Neural progenitor cell (in vitro differentiated cells): ENCODE data around the gene PLXNC1. TPM values are rescaled to one million over a fixed set of nuclear protein-coding genes. Genes with fewer than 3 reads are reported as not detected.

ENCODE experiments used
- DNase-seq: peaks from one replicate; pipeline ENCODE4 v3.0.0-alpha.2; 2016; ENCODE audit warnings: low spot score
- H2AFZ ChIP-seq: fragments of 200-600 bp; sonication (generic); replicated peaks from 2 replicates; pipeline ENCODE4 v1.6.1; 2016; ENCODE audit warnings: antibody characterized with exemption
- H3F3A ChIP-seq: fragments of 200-600 bp; sonication (generic); 2 replicates; pipeline ENCODE4 v1.6.1; 2016; ENCODE audit warnings: antibody characterized with exemption, low read depth
- H3K27ac ChIP-seq: fragments of 200-600 bp; sonication (generic); 2 replicates; pipeline ENCODE4 v1.5.1; 2016; ENCODE audit warnings: mild to moderate bottlenecking
- H3K27me3 ChIP-seq: fragments of 200-600 bp; sonication (generic); 2 replicates; pipeline ENCODE4 v1.6.1; 2016; ENCODE audit warnings: mild to moderate bottlenecking, moderate library complexity
- H3K36me3 ChIP-seq: fragments of 200-600 bp; sonication (generic); 2 replicates; pipeline ENCODE4 v1.5.1; 2016
- H3K4me1 ChIP-seq: fragments of 200-600 bp; sonication (generic); 2 replicates; pipeline ENCODE4 v1.6.1; 2016; ENCODE audit warnings: mixed run types
- H3K4me2 ChIP-seq: fragments of 200-600 bp; sonication (generic); 2 replicates; pipeline ENCODE4 v1.6.1; 2016
- H3K4me3 ChIP-seq: fragments of 200-600 bp; sonication (generic); 2 replicates; pipeline ENCODE4 v1.5.1; 2016
- H3K79me2 ChIP-seq: fragments of 200-600 bp; sonication (generic); 2 replicates; pipeline ENCODE4 v1.6.1; 2016; ENCODE audit warnings: low read depth
- H3K9ac ChIP-seq: fragments of 200-600 bp; sonication (generic); 2 replicates; pipeline ENCODE4 v1.6.1; 2016
- H3K9me3 ChIP-seq: fragments of 200-600 bp; sonication (generic); 2 replicates; pipeline ENCODE4 v1.5.1; 2016; ENCODE audit warnings: low read depth
- H4K20me1 ChIP-seq: fragments of 200-600 bp; sonication (generic); 2 replicates; pipeline ENCODE4 v1.6.1; 2016; ENCODE audit warnings: low read depth
- H3K27ac Mint-ChIP-seq: 3 replicates; pipeline ENCODE4 v1.8.0; 2021; ENCODE audit warnings: mixed read lengths
- H3K27me3 Mint-ChIP-seq: 2 replicates; pipeline ENCODE4 v1.8.0; 2022; ENCODE audit warnings: low read depth, mild to moderate bottlenecking, inconsistent platforms, moderate library complexity, mixed read lengths; ENCODE audit not compliant: insufficient read depth
- H3K36me3 Mint-ChIP-seq: 3 replicates; pipeline ENCODE4 v1.8.0; 2021; ENCODE audit warnings: mixed read lengths
- H3K4me1 Mint-ChIP-seq: 3 replicates; pipeline ENCODE4 v1.8.0; 2021; ENCODE audit warnings: mixed read lengths
- H3K4me3 Mint-ChIP-seq: 3 replicates; pipeline ENCODE4 v1.8.0; 2021; ENCODE audit warnings: mild to moderate bottlenecking, moderate library complexity, mixed read lengths
- H3K9me3 Mint-ChIP-seq: 3 replicates; pipeline ENCODE4 v1.8.0; 2020; ENCODE audit warnings: mixed read lengths
- EZH2 ChIP-seq: fragments of 200-600 bp; sonication (generic); IDR thresholded peaks from 2 replicates; pipeline ENCODE4 v1.6.1; 2017; ENCODE audit warnings: antibody characterized with exemption, mild to moderate bottlenecking, moderate library complexity
- EZH2phosphoT487 ChIP-seq: fragments of 200-600 bp; sonication (generic); IDR thresholded peaks from 2 replicates; pipeline ENCODE4 v1.6.1; 2017; ENCODE audit warnings: antibody characterized with exemption
- total RNA-seq: library from RNA; depleted of rRNA; stranded (reverse); fragments of >200 nt; gene quantifications from 2 replicates; pipeline ENCODE4 v1.2.3, GENCODE V29; 2015; ENCODE audit warnings: low replicate concordance
- TF ChIP-seq, protein P1 (sequence below): fragments of 200-600 bp; sonication (generic); IDR thresholded peaks from 2 replicates; pipeline ENCODE4 v1.5.1; 2017; ENCODE audit warnings: antibody characterized with exemption, mild to moderate bottlenecking

The PLXNC1 gene
- total RNA-seq, 1 donor from 2014 or later = 16.7 TPM

- no peak overlapping the region for H3K27ac Mint-ChIP-seq
- no peak for DNase-seq
Observed at GRCh38 chr12:94110258-94110657, 38.1 kb upstream of the PLXNC1 start.

GRCh38 chr12:94111302-94111701 lies 37.1 kb upstream of the PLXNC1 start:
- H3K4me3 ChIP-seq = no peak overlapping the region
- H3K27ac Mint-ChIP-seq = no peak overlapping the region
- TF ChIP-seq EZH2 (no peak), EZH2phosphoT487 (no peak)
- TF ChIP-seq, protein P1, sequence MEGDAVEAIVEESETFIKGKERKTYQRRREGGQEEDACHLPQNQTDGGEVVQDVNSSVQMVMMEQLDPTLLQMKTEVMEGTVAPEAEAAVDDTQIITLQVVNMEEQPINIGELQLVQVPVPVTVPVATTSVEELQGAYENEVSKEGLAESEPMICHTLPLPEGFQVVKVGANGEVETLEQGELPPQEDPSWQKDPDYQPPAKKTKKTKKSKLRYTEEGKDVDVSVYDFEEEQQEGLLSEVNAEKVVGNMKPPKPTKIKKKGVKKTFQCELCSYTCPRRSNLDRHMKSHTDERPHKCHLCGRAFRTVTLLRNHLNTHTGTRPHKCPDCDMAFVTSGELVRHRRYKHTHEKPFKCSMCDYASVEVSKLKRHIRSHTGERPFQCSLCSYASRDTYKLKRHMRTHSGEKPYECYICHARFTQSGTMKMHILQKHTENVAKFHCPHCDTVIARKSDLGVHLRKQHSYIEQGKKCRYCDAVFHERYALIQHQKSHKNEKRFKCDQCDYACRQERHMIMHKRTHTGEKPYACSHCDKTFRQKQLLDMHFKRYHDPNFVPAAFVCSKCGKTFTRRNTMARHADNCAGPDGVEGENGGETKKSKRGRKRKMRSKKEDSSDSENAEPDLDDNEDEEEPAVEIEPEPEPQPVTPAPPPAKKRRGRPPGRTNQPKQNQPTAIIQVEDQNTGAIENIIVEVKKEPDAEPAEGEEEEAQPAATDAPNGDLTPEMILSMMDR = no peak

More at GRCh38 chr12:94110258-94110657, 38.1 kb upstream of the PLXNC1 start:
- Histone ChIP-seq H3F3A (no peaks in the 10 kb centered on the region), H3K4me2 (no peak overlapping the region), H3K4me1 (peaks cover 16% of the 10 kb centered on the region), H3K79me2 (no peaks in the 10 kb centered on the region), H3K27me3 (no peaks in the 10 kb centered on the region), H3K9ac (no peak overlapping the region), H3K4me3 (no peak overlapping the region), H3K9me3 (no peaks in the 10 kb centered on the region), H3K27ac (no peak overlapping the region), H3K36me3 (no peaks in the 10 kb centered on the region), H2AFZ (no peak overlapping the region), H4K20me1 (no peaks in the 10 kb centered on the region)
- no peak overlapping the region for H3K4me3 Mint-ChIP-seq
- H3K36me3 Mint-ChIP-seq = no peaks in the 10 kb centered on the region
- peaks cover 5% of the 10 kb centered on the region for H3K27me3 Mint-ChIP-seq
- no peak for TF ChIP-seq EZH2
- TF ChIP-seq, protein P1 = no peak
- no peak for TF ChIP-seq EZH2phosphoT487
- H3K9me3 Mint-ChIP-seq = peaks cover 5% of the 10 kb centered on the region
- H3K4me1 Mint-ChIP-seq = peaks cover 23% of the 10 kb centered on the region

GRCh38 chr12:94112121-94112520 lies 36.3 kb upstream of the PLXNC1 start:
- Mint-ChIP-seq H3K27me3 (peaks cover 2% of the 10 kb centered on the region), H3K4me3 (no peak overlapping the region), H3K27ac (no peak overlapping the region), H3K9me3 (peaks cover 5% of the 10 kb centered on the region), H3K4me1 (peaks cover 16% of the 10 kb centered on the region), H3K36me3 (no peaks in the 10 kb centered on the region)
- no peaks in the 10 kb centered on the region for H3K27me3 ChIP-seq
- no peaks in the 10 kb centered on the region for H4K20me1 ChIP-seq
- no peak overlapping the region for H3K4me2 ChIP-seq
- DNase-seq = no peak
- no peaks in the 10 kb centered on the region for H3K79me2 ChIP-seq
- H3K9me3 ChIP-seq = no peaks in the 10 kb centered on the region
- no peak overlapping the region for H3K27ac ChIP-seq
- H3K9ac ChIP-seq = no peak overlapping the region
- no peaks in the 10 kb centered on the region for H3F3A ChIP-seq
- peaks cover 16% of the 10 kb centered on the region for H3K4me1 ChIP-seq
- TF ChIP-seq EZH2phosphoT487 (no peak), EZH2 (no peak)
- TF ChIP-seq, protein P1 = no peak
- H3K4me3 ChIP-seq = no peak overlapping the region
- no peaks in the 10 kb centered on the region for H3K36me3 ChIP-seq
- no peak overlapping the region for H2AFZ ChIP-seq

More at GRCh38 chr12:94111302-94111701, 37.1 kb upstream of the PLXNC1 start:
- peaks cover 5% of the 10 kb centered on the region for H3K9me3 Mint-ChIP-seq
- Histone ChIP-seq H3F3A (no peaks in the 10 kb centered on the region), H3K27ac (no peak overlapping the region), H3K9me3 (no peaks in the 10 kb centered on the region), H3K9ac (no peak overlapping the region), H4K20me1 (no peaks in the 10 kb centered on the region), H3K27me3 (no peaks in the 10 kb centered on the region), H3K79me2 (no peaks in the 10 kb centered on the region), H3K36me3 (no peaks in the 10 kb centered on the region), H2AFZ (no peak overlapping the region), H3K4me1 (peaks cover 16% of the 10 kb centered on the region), H3K4me2 (no peak overlapping the region)
- H3K4me3 Mint-ChIP-seq = no peak overlapping the region
- no peak for DNase-seq
- H3K27me3 Mint-ChIP-seq = peaks cover 2% of the 10 kb centered on the region
- peaks cover 19% of the 10 kb centered on the region for H3K4me1 Mint-ChIP-seq
- no peaks in the 10 kb centered on the region for H3K36me3 Mint-ChIP-seq
